GM18861 (cell line): ENCODE measurements around the gene KCTD4.
"Not testable (repeated sequence)": the region's sequence is repeated elsewhere in the genome, so short reads cannot be mapped to it uniquely, and the experiment has no call there.

Experiments
- ATAC-seq: cut with Tn5 transposase; IDR thresholded peaks from one replicate; pipeline ENCODE4 v1.9.1; 2021; ENCODE audit not compliant: unreplicated experiment

KCTD4 gene

DNA sequence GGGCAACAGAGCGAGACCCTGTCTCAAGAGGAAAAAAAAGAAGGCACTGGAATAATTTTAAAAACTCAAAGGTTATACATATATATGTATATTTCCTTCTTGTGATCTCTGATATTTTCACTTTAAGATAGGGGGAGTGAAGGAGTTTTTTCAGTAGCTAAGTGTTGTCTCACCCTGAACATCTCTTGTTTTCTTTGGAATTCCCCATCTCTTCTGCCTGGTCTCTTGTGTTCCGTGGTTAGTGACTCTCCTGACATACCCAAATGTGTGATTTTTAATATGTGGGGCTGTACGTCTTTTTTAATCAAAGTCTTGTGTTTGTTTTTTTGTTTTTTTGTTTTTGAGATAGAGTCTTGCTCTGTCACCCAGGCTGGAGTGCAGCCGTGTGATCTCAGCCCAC lies 15.3 kb upstream of the KCTD4 start:
- ATAC-seq, result no peak

DNA sequence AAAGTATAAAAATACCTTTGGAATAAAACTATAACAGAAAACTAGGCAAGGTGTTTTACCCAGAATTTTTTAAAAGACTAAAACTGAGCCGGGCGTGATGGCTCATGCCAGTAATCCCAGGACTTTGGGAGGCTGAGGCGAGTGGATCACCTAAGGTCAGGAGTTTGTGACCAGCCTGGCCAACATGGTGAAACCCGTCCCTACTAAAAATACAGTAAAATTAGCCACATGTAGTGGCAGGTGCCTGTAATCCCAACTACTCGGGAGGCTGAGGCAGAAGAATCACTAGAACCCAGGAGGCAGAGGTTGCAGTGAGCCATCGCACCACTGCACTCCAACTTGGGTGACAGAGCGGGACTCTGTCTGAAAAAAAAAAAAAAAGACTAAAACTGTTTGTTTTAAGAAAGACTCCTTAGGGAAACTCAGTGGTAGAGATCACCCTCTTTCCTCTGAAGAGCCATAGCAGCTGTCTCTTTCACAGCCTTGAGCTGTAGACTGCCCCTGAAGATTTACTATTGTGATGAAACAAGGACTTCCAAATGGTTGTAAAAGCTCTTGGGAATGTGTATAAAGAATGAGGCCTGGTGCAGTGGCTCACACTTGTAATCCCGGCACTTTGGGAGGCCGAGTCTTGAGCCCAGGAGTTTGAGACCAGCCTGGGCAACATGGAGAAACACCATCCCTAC lies 14.7 kb upstream of the KCTD4 start:
- ATAC-seq, result no peak

DNA sequence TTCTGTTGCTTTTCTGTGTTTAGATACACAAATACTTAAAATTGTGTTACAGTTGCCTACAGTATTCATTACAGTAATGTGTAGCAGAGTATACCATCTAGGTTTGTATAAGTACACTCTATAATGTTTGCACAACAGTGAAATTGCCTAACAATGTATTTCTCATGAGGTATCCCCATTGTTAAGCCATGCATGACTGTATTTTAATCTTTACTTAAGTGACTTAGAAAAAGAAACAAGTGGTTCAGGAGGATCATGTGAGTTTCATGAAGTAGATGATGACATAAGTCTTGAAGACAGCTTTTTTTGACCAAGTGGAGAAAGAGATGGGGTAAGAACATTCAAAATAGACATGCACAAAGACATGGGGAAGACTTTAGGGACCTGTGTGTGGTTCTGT lies 8.4 kb upstream of the KCTD4 start:
- no peak for ATAC-seq

DNA sequence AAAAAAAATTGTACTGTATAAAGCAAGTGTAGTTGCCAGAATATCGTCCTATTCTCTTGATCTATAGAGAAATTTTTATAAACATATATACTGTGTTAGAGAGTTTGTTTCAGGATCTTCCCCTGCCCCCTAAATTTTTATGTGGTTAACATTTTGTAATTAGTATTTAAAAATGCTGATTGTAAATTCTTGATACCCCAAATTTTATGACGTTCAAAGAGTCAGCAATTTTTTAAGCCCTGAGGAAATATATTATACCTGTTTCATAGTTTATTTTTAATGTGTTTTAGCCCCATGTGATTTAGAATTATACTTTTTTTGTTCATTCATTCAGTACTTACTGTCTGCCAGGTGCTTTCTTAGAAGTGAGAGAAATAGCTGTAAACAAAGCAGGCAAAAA lies 7.3 kb upstream of the KCTD4 start:
- no peak for ATAC-seq

DNA sequence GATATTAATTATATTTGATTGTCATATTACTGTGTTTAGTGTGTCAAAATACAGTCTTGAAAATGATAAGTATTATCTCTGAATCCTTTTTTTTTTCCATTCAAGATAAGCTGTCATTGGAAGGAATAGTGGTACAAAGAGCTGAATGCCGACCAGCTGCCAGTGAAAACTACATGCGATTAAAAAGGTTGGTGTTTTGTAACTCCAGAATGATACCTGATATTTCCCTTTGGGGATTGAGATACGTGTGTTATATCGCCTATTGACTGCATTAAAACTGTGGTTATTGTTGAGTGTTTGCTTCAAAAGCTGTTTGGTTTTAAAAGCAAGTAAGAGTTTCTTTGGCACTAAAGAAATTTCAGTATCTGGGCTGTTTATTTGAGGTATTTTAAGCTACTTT lies 6.5 kb upstream of the KCTD4 start:
- no peak for ATAC-seq

DNA sequence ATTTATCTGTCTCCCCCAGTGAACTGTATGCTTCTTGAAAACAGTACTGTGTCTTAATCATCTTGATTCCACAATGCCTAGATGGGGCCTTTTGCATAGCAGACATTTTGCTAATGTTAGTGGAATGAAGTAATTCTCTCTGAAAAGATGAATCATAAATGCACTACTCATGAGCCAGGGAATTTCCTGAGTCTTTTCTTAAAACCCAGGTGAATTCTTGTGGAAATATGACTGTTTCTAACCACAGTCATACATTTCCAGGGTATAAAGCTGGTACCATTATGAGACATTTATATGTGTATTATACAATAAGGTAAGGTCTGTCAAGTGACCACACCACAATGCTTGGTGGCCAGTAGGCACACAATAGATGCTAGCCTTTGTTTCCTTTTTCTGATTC lies 5.5 kb upstream of the KCTD4 start:
- peak; percentile 49 for ATAC-seq

DNA sequence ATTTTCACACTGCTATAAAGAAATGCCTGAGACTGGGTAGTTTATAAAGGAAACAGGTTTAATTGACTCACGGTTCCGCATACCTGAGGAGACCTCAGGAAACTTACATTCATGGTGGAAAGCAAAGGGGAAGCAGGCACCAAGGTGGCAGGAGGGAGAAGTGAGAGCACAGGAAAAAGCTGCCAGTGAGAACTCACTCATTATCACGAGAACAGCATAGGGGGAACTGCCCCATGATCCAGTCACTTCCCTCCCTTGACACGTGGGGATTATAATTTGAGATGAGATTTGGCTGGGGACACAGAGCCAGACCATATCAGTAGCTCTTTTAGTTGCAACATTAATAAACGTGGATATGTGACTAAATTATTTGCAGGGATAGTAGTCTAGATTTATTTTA lies 4.3 kb upstream of the KCTD4 start:
- ATAC-seq, result no peak

DNA sequence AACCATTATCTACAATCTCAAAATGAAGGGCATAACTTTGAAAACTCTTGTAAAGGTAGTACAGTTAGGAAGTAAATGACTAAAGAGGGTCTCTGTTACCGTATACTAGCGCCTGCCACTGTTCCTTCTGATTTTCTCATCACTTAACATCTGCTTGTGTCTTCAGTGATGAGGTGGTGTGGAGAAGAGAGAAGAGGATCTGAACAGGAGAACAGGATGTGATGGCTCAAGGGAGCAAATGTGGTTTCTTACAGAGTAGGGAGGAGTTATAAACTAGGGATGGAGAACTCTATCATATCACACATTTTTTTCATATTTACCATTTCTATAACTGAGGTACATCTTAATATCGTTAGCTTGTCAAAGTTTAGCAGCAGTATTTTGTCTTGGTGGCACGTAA lies 1.1 kb downstream of the KCTD4 start:
- ATAC-seq, result no peak

DNA sequence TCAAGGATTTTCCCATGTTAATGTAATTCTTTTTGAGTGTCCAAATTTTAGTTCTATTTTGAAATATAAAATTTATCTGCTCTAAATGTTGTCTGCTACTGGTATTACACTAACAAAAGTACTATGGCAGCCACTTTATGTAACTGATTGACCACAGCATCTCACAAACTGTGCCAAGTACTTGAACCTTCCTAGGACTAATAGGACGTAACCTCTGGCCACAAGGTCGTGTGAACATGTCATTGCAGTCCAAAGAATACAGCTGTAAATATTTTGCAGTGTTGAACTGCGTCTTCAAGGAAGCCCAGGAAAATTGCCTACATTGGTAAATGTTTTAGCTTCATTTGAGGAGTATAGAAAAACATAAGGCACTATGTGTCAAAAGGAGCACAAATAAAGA lies 1.9 kb downstream of the KCTD4 start:
- no peak for ATAC-seq

DNA sequence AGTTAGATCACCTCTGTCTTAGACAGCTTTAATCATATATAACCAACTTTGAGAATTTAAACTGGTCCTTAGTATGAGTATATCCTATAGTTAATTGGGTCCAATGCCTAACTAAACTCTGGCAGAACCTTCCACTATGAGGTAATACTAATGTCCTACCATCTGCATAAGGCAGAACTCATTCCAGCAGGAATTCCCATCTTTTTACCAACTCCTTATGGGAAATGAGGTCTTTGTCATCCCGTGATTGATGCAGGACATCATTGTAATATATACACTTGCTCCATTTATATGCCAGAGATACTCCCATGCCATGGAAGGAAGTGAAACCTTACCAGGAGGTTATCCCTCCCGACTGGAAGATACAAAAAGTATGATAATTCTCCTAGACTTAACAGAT lies 2.8 kb downstream of the KCTD4 start:
- no peak for ATAC-seq

DNA sequence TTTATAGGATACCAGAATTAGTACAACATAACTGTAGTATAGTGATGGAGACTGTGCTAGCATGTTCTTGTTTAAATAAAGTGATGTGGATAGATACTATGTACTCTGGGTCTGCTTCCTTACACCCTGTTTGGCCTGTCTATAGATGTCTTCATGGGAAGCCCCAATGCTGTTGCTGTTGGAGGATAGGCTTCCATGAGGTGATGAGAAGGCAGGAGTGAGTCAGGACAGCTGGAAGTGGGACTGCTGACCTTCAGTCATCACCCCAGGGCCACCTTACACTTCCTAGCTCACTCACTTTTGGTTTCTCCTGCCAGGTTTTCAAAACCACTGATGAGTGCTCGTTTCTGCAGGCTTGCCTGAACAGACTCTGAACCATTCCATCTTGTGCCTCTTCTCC lies 4.2 kb downstream of the KCTD4 start:
- ATAC-seq, result no peak

DNA sequence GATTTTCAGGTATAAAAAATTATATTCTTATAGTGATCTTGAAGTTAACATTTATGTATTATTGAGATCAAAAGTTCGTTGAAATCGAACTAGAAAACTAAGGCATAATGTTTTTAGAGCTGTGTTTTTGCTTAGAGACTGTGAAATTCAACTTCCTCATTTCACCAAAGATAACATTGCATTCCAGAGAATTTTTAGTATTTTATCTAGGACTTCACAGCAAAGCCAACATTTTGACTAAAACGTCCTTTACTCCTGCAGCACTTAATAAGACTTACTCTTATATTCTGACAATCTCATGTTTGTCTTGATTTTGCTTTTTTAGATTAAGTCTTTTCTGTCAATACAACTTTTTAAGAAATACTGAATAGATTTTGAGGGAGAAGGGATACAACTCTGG lies 4.7 kb downstream of the KCTD4 start:
- no peak for ATAC-seq

DNA sequence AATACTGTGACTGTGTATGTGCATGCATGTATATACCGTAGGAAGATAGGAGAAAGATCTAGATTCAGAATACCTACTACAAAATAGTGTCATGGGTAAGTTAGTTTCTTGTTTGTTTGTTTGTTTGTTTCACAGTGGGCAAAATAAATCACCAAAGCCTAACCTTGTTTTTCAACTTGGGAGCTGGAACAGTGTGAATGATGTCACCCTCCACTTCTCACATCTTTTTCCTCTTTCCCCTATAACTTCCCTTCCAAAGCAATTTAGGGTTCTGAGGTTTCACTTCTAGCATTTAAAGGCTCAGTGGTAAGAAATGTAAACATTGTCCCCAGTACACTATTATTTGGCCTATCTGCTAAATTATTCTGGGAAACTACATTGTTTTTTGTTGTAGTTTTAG lies 5.4 kb downstream of the KCTD4 start:
- no peak for ATAC-seq

DNA sequence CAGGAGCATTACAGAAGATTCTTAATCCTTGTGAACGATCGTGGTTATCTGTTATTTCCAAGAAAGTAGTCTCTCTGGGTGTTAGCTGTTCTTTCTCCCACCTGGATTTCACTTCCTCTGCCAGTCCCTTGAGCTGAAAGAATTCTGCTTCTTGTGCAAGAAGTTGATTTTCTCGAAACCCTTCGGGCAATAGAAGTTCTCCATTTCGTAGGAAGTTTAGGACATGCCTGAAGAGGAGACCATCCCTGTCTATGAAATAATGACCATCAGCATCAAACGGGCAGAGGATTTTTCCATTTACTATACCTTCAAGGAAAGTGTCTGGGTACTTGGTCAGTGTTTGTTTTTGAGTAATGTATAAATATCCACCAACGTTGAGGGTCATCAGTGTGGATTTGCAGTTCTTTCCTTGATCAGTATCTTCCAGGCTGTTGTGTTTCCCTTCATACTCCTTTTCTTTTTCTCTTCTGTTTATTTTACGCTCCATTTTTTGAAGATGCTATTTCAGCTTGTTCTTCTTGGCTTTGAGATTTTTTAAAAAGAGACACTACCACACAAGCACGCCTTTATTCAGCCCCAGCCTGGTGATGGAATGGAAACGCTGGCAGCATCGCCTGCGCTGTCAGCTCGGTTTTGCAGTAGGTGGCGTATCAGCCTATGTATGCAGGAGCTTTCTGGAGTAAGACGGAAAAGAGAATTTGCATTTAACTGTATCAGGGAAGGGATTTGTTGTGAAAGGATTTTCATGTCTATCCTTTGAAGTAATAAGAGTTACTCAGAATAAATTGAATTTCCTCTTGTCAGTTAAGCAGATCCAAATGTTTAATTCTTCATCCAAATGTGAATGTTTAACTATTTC lies 6.5 kb downstream of the KCTD4 start:
- no peak for ATAC-seq

DNA sequence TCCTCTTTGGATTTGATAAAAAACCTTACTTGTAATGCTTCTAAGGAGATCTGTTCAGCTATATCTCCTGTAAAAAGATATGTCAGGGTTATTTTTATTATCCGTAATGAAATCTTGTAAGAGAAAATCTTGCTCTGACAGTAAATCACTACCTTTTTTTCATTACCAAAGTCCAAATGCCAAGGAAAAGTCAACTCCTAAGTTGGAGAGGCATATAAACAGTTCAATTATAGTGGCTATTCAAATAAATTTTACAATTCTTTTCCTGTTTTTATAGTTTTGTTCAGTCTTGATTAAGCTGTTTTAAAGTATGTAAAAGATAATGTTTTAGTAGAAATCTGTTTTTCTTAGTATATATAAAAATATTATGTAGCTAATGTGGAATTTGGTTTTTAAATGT lies 9.0 kb downstream of the KCTD4 start:
- no peak for ATAC-seq

DNA sequence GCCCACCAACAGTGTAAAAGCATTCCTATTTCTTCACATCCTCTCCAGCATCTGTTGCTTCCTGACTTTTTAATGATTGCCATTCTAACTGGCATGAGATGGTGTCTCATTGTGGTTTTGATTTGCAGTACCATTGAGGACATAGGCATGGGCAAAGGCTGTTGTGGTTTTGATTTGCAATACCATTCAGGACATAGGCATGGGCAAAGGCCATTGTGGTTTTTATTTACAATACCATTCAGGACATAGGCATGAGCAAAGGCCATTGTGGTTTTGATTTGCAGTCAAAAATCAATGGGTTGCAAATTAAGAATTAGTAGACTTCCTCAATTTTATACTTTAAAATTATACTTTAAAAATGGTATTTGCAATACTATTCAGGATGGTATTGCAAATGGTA lies 11.3 kb downstream of the KCTD4 start:
- not testable (repeated sequence) for ATAC-seq

DNA sequence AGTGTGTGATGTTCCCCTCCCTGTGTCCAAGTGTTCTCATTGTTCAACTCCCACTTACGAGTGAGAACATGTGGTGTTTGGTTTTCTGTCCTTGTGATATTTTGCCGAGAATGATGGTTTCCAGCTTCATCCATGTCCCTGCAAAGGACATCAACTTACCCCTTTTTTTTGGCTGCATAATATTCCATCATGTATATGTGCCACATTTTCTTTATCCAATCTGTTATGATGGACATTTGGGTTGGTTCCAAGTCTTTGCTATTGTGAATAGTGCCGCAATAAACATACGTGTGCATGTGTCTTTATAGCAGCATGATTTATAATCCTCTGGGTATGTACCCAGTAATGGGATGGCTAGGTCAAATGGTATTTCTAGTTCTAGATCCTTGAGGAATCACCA lies 11.8 kb downstream of the KCTD4 start:
- ATAC-seq, result not testable (repeated sequence)

DNA sequence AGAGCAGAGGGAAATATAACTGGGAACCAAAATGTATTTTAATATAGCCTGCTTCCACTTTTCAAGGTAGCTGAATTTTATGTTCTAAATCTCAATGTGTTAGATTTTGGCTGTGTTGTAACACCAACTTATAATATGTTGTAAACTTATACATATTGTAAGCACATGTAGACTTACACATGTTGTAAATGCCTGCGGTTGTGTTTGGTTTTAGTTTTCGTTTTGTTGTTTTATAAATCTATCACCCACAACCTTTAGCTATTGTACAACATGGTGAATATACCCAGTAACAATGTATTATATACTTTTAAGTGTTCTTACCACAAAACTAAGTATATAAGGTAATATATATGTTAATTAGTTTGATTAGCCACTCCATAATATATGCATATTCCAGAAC lies 15.6 kb downstream of the KCTD4 start:
- ATAC-seq, result no peak

DNA sequence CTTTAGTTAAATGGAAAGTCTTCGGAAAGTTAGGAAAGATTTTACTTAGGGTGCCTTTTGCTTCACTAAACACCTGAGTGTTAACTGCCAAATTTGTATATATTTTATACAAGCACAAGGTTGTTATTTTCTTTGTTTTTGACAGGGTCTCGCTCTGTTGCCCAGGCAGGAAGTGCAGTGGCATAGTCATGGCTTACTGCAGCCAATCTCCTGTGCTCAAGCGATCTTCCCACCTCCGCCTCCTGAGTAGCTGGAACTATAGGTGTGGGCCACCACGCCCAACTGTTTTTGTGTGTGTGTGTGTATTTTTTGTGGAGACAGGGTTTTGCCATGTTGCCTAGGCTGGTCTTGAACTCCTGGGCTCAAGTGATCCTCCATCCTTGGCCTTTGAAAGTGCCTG lies 16.2 kb downstream of the KCTD4 start:
- no peak for ATAC-seq

DNA sequence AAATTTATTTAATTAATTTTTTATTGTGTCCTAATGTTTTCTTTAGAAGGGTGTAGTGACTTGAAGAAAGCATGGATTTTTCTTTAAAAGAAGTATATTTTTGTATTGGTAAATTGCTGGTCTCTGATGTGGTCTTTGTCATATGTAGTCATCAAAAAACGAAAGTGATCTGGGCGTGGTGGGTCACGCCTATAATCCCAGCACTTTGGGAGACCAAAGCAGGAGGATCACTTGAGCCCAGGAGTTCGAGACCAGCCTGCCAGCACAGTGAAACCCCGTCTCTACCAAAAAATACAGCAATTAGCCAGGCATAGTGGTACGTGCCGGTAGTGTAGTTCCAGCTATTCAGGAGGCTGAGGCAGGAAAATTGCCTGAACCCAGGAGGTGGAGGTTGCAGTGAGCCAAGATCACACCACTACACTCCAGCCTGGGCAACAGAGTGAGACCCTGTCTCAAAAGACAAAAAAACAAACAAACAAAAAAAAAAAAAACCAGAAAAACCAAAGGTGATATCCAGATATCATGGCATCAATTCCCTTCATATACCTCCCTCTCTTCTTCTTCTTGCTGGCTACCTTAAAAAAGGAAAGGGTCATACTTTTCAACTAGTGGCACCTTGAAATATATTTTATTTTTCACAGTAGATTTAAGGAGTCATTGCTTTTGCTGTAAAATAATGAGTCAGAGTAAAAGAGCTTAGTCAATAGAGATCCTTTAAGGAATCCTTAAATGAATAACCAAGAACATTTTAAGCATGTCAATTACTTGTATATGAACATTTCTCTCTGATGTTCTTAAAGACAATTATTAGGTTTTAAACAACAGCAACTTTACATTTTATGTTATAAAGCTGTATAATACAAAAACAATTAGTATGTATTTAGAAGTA lies 19.9 kb downstream of the KCTD4 start:
- ATAC-seq, result no peak

DNA sequence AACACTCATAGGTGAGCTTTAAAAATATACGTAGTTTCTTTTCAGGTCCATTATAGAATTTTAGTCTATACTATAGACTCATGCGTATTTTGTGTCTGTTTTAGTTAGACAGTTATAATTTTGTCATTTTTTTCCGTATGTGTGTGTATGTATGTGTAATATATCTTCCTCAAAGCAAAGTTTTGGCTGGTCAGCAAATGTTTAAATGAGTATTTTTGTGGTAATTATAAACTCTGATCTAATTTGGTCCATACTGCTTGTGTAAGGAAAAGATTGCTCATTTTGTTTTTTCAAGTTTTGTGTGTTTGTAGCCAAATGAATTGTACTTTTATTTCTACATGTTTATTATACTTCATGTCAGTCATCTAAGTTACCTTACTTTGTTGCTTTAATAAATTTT lies 20.5 kb downstream of the KCTD4 start:
- no peak for ATAC-seq

DNA sequence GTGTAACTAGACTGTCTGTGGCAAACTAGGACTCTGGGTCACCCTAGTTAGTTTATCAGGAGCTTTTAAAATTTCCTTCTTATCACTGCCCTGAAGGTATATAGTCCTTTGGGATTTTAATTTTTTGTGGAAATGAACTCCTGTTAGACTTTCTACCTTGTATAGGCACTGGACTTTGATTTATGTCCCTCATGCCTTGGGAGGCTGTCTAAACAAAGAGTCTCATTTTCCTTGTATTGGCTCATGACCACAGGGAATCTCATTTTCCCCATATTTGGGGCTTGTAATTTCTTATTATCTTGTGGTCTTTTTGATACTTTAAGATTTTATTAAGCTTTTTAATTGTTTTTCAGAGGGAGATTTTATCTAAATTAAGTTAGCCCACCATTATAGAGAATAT lies 21.4 kb downstream of the KCTD4 start:
- ATAC-seq, result no peak
